SK-N-MC (cell line): ENCODE results near the gene KIAA2012.

Experiments used
- EZH2 ChIP-seq: fragments of 200-600 bp; sonication (generic); IDR thresholded peaks from one replicate; pipeline ENCODE4 v1.6.1; 2017; ENCODE audit warnings: antibody characterized with exemption
- POLR2AphosphoS5 ChIP-seq: IDR thresholded peaks from 2 replicates; pipeline ENCODE4 v1.6.1; 2012; ENCODE audit warnings: mild to moderate bottlenecking, low read depth, low read length, borderline replicate concordance

DNA sequence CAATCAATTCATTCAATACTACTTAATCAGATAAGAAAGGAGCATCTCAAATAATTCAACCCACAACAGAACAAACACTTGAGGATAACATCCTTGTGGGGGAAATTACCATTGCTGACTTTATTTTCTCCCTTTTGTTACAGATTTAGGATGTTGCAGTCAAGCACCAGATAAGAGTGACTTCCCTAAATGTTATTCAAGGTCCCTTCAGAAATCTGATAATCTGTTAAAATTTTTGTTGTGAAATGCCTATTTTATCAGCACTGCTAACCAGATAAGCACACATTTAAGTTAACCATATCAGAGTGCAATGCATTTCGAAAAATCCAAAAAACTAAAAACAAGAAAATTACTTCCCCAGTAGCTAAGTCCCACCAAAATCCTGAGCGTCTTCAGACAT lies 131.8 kb downstream of the KIAA2012 start:
- TF ChIP-seq POLR2AphosphoS5 (no peak), EZH2 (no peak)
